HCT116 (cell line): ENCODE data around the gene EXOSC10.

Source experiments
- EGR1 ChIP-seq: IDR thresholded peaks from 2 replicates; pipeline ENCODE4 v1.6.1; 2012; ENCODE audit warnings: low read depth
- ELF1 ChIP-seq: IDR thresholded peaks from 2 replicates; pipeline ENCODE4 v1.6.1; 2012; ENCODE audit warnings: low read depth, borderline replicate concordance
- EZH2phosphoT487 ChIP-seq: fragments of 200-600 bp; IDR thresholded peaks from 2 replicates; pipeline ENCODE4 v1.6.1; 2018; ENCODE audit warnings: antibody characterized with exemption, borderline replicate concordance
- POLR2A ChIP-seq: IDR thresholded peaks from 2 replicates; pipeline ENCODE4 v1.7.0; 2011; ENCODE audit warnings: borderline replicate concordance; ENCODE audit not compliant: insufficient read depth, insufficient read length; ENCODE audit errors: extremely low read depth
- POLR2AphosphoS5 ChIP-seq: IDR thresholded peaks from 2 replicates; pipeline ENCODE4 v1.6.1; 2011; ENCODE audit warnings: mild to moderate bottlenecking, low read depth, low read length, moderate library complexity
- TF ChIP-seq, protein P1 (sequence below): IDR thresholded peaks from 2 replicates; pipeline ENCODE4 v1.6.1; 2012
- TF ChIP-seq, protein P2 (sequence below), 3 experiments: fragments of 200-600 bp in 1 of 3; sonication (generic) in 1 of 3; IDR thresholded peaks in 2 of 3; conservative IDR thresholded peaks in 1 of 3; 2 replicates each; pipeline ENCODE4 v1.5.1; 2012 to 2017; ENCODE audit warnings: low read depth in 2 of 3, low read length in 2 of 3, antibody characterized with exemption in 1 of 3, borderline replicate concordance in 1 of 3, control low read depth in 1 of 3, mild to moderate bottlenecking in 1 of 3, mixed read lengths in 1 of 3, mixed run types in 1 of 3, moderate library complexity in 1 of 3; ENCODE audit not compliant: insufficient read depth in 1 of 3
- TF ChIP-seq, protein P3 (sequence below): IDR thresholded peaks from 2 replicates; pipeline ENCODE4 v1.6.1; 2012; ENCODE audit warnings: low read depth

DNA sequence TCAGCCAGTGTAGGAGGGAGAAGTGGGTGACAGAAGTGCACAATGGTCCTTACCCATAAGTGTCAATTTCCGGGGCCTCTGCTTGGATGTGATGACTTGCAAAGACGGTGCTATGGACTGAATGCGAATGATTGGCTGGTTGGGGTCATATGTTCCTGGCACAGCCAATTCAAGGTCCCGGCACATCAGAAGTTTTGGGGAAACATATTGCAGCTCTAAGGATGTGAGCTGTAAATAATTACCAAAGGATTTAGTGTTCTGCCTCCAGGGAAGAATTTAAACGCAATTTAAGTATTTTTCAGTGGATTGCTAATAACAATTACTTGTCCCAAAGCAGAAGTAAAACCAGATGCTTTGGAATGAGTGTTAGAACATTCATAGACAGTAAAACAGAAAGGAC, 26.9 kb upstream of the EXOSC10 start:
- TF ChIP-seq, protein P1, sequence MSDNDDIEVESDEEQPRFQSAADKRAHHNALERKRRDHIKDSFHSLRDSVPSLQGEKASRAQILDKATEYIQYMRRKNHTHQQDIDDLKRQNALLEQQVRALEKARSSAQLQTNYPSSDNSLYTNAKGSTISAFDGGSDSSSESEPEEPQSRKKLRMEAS: no peak
- TF ChIP-seq, protein P2, sequence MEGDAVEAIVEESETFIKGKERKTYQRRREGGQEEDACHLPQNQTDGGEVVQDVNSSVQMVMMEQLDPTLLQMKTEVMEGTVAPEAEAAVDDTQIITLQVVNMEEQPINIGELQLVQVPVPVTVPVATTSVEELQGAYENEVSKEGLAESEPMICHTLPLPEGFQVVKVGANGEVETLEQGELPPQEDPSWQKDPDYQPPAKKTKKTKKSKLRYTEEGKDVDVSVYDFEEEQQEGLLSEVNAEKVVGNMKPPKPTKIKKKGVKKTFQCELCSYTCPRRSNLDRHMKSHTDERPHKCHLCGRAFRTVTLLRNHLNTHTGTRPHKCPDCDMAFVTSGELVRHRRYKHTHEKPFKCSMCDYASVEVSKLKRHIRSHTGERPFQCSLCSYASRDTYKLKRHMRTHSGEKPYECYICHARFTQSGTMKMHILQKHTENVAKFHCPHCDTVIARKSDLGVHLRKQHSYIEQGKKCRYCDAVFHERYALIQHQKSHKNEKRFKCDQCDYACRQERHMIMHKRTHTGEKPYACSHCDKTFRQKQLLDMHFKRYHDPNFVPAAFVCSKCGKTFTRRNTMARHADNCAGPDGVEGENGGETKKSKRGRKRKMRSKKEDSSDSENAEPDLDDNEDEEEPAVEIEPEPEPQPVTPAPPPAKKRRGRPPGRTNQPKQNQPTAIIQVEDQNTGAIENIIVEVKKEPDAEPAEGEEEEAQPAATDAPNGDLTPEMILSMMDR (IDR thresholded peaks at IDR 0.05 in 2 of 3, conservative IDR thresholded peaks at IDR 0.05 in 1 of 3; ENCODE audit: borderline replicate concordance in 1 of 3, insufficient read depth in 1 of 3, low read depth in 2 of 3, low read length in 2 of 3): no peak
- TF ChIP-seq POLR2A (no peak), POLR2AphosphoS5 (no peak), EZH2phosphoT487 (no peak), ELF1 (no peak), EGR1 (no peak)
- TF ChIP-seq, protein P3, sequence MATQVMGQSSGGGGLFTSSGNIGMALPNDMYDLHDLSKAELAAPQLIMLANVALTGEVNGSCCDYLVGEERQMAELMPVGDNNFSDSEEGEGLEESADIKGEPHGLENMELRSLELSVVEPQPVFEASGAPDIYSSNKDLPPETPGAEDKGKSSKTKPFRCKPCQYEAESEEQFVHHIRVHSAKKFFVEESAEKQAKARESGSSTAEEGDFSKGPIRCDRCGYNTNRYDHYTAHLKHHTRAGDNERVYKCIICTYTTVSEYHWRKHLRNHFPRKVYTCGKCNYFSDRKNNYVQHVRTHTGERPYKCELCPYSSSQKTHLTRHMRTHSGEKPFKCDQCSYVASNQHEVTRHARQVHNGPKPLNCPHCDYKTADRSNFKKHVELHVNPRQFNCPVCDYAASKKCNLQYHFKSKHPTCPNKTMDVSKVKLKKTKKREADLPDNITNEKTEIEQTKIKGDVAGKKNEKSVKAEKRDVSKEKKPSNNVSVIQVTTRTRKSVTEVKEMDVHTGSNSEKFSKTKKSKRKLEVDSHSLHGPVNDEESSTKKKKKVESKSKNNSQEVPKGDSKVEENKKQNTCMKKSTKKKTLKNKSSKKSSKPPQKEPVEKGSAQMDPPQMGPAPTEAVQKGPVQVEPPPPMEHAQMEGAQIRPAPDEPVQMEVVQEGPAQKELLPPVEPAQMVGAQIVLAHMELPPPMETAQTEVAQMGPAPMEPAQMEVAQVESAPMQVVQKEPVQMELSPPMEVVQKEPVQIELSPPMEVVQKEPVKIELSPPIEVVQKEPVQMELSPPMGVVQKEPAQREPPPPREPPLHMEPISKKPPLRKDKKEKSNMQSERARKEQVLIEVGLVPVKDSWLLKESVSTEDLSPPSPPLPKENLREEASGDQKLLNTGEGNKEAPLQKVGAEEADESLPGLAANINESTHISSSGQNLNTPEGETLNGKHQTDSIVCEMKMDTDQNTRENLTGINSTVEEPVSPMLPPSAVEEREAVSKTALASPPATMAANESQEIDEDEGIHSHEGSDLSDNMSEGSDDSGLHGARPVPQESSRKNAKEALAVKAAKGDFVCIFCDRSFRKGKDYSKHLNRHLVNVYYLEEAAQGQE: no peak
